Calu3 (cell line): Measurements from ENCODE around the gene SMPDL3A. TPM values are rescaled to one million over a fixed set of nuclear protein-coding genes. Genes with fewer than 3 reads are reported as not detected.

ENCODE experiments used
- BruUV-seq: library from RNA; stranded (reverse); fragments of 400-500 nt; replicated peaks from 2 replicates; lab custom pipeline; 2021; lab: Mats Ljungman, UMichigan
- CTCF ChIA-PET: fragments of 300-600 bp; sonication (Branson Sonifier 250); formaldehyde crosslinking; loops from one replicate; lab custom pipeline; 2022; ENCODE audit warnings: antibody characterized with exemption; lab: Charles Lee
- DNase-seq: peaks from one replicate; pipeline ENCODE4 v3.0.0; 2022
- H3K27ac Mint-ChIP-seq: one replicate; pipeline ENCODE4 v1.8.0; 2022; ENCODE audit warnings: mixed read lengths; ENCODE audit not compliant: unreplicated experiment
- H3K27me3 Mint-ChIP-seq: one replicate; pipeline ENCODE4 v1.8.0; 2022; ENCODE audit warnings: mixed read lengths; ENCODE audit not compliant: unreplicated experiment
- H3K36me3 Mint-ChIP-seq: one replicate; pipeline ENCODE4 v1.8.0; 2022; ENCODE audit warnings: mild to moderate bottlenecking, moderate library complexity, mixed read lengths; ENCODE audit not compliant: insufficient read depth, unreplicated experiment
- H3K4me1 Mint-ChIP-seq: one replicate; pipeline ENCODE4 v1.8.0; 2022; ENCODE audit warnings: mild to moderate bottlenecking, low read depth, mixed read lengths; ENCODE audit not compliant: unreplicated experiment
- H3K4me3 Mint-ChIP-seq: one replicate; pipeline ENCODE4 v1.8.0; 2022; ENCODE audit warnings: mild to moderate bottlenecking, low read depth, moderate library complexity, mixed read lengths; ENCODE audit not compliant: unreplicated experiment
- H3K9me3 Mint-ChIP-seq: one replicate; pipeline ENCODE4 v1.8.0; 2022; ENCODE audit warnings: low read depth, mixed read lengths; ENCODE audit not compliant: unreplicated experiment
- CTCF ChIP-seq: fragments of 200-600 bp; IDR thresholded peaks from one replicate; pipeline ENCODE4 v1.8.0; 2022; ENCODE audit warnings: antibody characterized with exemption; ENCODE audit not compliant: unreplicated experiment
- intact Hi-C: fragments of 100-400 bp; cut with micrococcal nuclease; formaldehyde crosslinking; loops from one replicate; pipeline ENCODE4 v1.10.0; 2022; ENCODE audit not compliant: unreplicated experiment
- total RNA-seq: library from RNA; stranded (reverse); gene quantifications from 2 replicates; pipeline ENCODE4 v1.2.3, GENCODE V29; 2022

SMPDL3A gene
- total RNA-seq, 1 experiment from 2014 or later = 1.6 TPM

- Mint-ChIP-seq H3K27ac (no peak overlapping the region), H3K4me1 (no peaks in the 10 kb centered on the region), H3K36me3 (no peaks in the 10 kb centered on the region), H3K9me3 (peaks cover 2% of the 10 kb centered on the region), H3K27me3 (peaks cover 18% of the 10 kb centered on the region), H3K4me3 (no peak overlapping the region)
- no peak for TF ChIP-seq CTCF
- no TSS peak for BruUV-seq
- CTCF ChIA-PET = no interaction called here
- DNase-seq = no peak
- intact Hi-C loops = loop anchor here (10.0 kb wide), 1 partner anchor 56 kb away; no protein-coding TSS in a partner anchor
Measured at GRCh38 chr6:122778985-122779661, 9.9 kb upstream of the SMPDL3A start.

- CTCF ChIA-PET = no interaction called here
- DNase-seq = no peak
- Mint-ChIP-seq H3K36me3 (no peaks in the 10 kb centered on the region), H3K4me1 (no peaks in the 10 kb centered on the region), H3K27me3 (peaks cover 18% of the 10 kb centered on the region), H3K4me3 (no peak within 1 kb of the TSS), H3K9me3 (peaks cover 2% of the 10 kb centered on the region), H3K27ac (no peak within 1 kb of the TSS)
- BruUV-seq = no TSS peak
- no peak for TF ChIP-seq CTCF
- intact Hi-C loops = loop anchor here (10.0 kb wide), 1 partner anchor 55 kb away; no protein-coding TSS in a partner anchor
Measured at GRCh38 chr6:122779667-122780066, 9.4 kb upstream of the SMPDL3A start, which contains the start of gene FABP7. Gene FABP7 (plus strand): TSS chr6:122779716. CDS start chr6:122779795, 79 bp downstream.

DNA sequence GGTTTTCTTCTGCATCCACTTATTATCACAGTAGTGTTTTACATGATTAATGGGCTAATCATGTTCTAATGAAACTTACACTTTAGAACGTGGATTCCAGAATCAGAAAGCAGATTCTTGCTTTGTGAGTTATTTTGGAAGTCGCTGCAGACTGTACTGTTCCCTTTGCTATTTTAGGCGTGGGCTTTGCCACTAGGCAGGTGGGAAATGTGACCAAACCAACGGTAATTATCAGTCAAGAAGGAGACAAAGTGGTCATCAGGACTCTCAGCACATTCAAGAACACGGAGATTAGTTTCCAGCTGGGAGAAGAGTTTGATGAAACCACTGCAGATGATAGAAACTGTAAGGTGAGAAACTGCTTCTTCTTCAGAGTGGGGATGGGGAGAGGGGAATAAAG lies 8.9 kb upstream of the SMPDL3A start:
- DNase-seq = no peak
- Mint-ChIP-seq H3K27me3 (peaks cover 18% of the 10 kb centered on the region), H3K4me3 (no peak overlapping the region), H3K9me3 (peaks cover 2% of the 10 kb centered on the region), H3K36me3 (no peaks in the 10 kb centered on the region), H3K4me1 (no peaks in the 10 kb centered on the region), H3K27ac (no peak overlapping the region)
- intact Hi-C loops = no loop called here
- no peak for TF ChIP-seq CTCF
- CTCF ChIA-PET = no interaction called here
- no TSS peak for BruUV-seq

DNA sequence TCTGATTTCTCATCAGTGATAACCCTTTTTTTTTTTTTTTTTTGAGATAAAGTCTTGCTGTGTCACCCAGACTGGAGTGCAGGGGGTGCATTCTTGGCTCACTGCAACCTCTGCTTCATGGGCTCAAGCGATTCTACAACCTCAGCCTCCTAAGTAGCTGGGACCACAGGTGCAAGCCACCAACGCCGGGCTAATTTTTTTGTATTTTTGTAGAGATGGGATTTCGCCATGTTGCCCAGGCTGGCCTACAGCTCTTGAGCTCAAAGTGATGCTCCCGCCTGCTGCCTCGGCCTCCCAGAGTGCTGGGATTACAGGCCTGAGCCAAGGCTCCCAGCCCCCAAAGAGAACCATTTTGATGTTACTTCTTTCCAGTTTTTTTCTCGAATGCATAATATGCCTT lies 7.3 kb upstream of the SMPDL3A start:
- Mint-ChIP-seq H3K4me3 (no peak overlapping the region), H3K36me3 (no peaks in the 10 kb centered on the region), H3K27me3 (peaks cover 18% of the 10 kb centered on the region)

More for the DNA sequence above, 7.3 kb upstream of the SMPDL3A start:
- CTCF ChIA-PET = no interaction called here
- Mint-ChIP-seq H3K9me3 (no peaks in the 10 kb centered on the region), H3K4me1 (no peaks in the 10 kb centered on the region), H3K27ac (no peak overlapping the region)
- TF ChIP-seq CTCF = no peak
- no TSS peak for BruUV-seq
- intact Hi-C loops = no loop called here
- no peak for DNase-seq
